ENCODE results near the gene CACNA1B.

DNA sequence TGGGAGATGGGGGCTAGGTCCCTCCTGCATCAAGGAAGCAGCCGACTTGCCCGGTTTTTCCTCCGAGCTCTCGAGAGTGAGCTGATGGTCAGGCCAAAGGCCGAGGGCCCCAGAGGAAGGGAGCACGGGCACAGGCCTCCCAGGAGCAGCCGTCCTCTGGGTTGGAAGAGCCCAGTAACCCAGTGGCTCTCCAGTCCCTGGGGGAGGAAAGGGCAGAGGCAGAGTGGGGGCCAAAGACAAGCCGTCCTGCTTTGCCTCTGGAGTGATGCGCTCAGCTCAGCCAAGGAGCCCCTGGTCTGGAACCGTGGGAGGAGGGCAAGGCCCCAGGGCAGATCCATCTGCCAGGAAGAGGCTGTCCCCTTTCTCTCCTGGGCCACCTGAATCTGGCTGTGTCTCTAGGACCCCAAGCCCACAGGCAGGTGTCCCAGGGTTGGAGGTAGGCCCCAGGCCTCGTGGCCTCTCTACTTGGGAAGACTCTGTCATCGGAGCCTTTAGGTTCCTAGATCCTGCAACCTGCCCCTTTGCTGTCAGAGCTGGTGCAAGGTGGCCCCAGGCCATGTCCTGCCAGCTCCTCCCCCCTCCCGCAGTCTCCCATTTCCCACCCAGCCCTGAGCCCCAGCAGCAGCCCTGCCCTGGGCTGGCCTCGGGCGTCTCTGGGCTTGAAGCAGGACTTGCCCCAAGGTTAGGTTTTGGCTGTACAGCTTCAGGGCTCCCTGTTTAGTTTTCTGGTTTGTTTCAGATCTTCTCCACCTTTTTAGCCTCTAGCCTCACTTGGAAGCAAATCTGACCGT lies 224.1 kb downstream of the CACNA1B start:
- TF ChIP-seq, protein P1, sequence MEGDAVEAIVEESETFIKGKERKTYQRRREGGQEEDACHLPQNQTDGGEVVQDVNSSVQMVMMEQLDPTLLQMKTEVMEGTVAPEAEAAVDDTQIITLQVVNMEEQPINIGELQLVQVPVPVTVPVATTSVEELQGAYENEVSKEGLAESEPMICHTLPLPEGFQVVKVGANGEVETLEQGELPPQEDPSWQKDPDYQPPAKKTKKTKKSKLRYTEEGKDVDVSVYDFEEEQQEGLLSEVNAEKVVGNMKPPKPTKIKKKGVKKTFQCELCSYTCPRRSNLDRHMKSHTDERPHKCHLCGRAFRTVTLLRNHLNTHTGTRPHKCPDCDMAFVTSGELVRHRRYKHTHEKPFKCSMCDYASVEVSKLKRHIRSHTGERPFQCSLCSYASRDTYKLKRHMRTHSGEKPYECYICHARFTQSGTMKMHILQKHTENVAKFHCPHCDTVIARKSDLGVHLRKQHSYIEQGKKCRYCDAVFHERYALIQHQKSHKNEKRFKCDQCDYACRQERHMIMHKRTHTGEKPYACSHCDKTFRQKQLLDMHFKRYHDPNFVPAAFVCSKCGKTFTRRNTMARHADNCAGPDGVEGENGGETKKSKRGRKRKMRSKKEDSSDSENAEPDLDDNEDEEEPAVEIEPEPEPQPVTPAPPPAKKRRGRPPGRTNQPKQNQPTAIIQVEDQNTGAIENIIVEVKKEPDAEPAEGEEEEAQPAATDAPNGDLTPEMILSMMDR (IDR thresholded peaks at IDR 0.05), result no peak
- TF ChIP-seq POLR2AphosphoS5 (IDR thresholded peaks at IDR 0.05), result no peak

Data from upper lobe of left lung (tissue), 4 donors.